GM19467 (cell line): ENCODE results near the gene KLHDC7B.
"Not testable (repeated sequence)": the region's sequence is repeated elsewhere in the genome, so short reads cannot be mapped to it uniquely, and the experiment has no call there.

ENCODE experiments used
- ATAC-seq: cut with Tn5 transposase; IDR thresholded peaks from one replicate; pipeline ENCODE4 v1.9.1; 2021; ENCODE audit warnings: mild to moderate bottlenecking, moderate library complexity; ENCODE audit not compliant: unreplicated experiment

KLHDC7B gene

DNA sequence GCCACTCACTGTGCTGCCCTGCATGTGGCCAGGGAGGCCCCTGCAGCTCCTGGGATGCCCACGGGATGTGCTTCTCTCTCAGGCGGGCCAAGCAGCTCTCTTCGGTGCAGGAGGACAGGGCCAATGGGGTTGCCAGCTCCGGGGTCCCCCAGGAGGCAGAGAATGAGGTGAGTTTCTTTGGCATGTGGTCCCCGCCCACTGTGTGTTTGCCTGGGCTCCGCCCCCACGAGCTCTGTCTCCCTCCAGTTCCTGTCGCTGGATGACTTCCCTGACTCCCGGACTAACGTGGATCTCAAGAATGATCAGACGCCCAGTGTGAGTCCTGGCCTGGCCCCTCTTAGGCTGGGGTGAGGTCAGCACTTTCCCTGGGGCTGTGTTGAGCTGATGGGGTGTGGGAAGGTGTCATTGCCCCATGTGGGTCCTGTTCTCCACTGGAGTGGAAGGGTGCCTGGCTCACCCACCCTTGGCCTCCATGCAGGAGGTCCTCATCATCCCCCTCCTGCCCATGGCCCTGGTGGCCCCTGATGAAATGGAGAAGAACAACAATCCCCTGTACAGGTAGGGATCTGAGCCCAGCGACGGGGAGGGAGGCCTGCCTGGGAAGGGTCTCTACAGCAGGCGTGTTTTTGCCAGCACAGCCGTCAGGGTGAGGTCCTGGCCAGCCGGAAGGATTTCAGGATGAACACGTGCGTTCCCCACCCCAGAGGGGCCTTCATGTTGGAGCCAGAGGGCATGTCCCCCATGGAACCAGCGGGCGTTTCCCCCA is 28.0 kb upstream of the KLHDC7B start:
- no peak for ATAC-seq

DNA sequence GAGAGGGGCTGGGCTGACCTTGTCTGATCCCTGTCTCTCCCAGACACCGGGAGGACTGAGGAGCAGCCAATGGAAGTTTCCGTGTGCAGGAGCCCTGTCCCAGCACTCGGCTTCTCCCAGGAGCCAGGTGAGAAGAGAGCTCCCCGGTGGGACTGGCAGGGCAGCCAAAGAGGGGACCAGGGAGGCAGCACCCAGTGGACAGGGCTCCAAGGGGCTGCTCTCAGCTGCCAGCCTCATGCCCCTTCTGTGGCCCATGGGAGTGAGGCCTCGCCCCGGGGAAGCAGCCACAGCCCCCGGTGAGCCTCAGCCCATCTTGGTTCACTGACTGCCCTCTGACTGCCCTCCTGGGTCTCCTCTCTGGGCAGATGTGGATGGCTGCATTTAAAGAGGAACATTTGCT is 27.1 kb upstream of the KLHDC7B start:
- ATAC-seq = no peak

DNA sequence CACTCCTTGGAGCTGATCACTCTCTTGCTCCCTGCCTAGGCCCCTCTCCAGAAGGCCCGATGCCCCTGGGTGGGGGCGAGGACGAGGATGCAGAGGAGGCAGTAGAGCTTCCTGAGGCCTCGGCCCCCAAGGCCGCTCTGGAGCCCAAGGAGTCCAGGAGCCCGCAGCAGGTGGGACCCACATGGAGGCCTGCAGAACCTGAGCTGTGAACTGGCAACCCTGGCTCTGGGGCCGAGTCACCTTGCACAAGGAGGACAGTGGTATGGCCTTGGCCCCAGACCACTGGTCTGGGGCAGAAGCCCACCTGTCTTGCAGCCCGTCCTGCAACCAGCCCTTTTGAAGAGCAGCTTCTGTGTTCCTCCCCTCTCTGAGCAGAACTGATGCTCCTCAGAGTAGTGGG is 26.5 kb upstream of the KLHDC7B start:
- no peak for ATAC-seq

DNA sequence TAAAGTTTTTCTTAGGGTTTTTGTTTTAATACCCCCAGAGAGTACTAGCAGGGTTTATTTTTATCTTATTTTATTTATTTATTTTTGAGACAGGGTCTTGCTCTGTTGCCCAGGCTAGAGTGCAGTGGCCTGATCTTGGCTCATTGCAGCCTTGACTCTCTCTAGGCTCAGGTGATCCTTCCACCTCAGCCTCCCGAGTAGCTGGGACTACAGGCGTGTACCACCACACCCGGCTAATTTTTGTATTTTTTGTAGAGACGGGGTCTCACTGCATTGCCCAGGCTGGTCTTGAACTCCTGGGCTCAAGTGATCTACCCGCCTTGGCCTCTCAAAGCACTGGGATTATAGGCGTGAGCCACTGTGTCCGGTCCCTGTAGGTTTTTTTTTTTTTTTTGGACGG is 25.5 kb upstream of the KLHDC7B start:
- not testable (repeated sequence) for ATAC-seq

DNA sequence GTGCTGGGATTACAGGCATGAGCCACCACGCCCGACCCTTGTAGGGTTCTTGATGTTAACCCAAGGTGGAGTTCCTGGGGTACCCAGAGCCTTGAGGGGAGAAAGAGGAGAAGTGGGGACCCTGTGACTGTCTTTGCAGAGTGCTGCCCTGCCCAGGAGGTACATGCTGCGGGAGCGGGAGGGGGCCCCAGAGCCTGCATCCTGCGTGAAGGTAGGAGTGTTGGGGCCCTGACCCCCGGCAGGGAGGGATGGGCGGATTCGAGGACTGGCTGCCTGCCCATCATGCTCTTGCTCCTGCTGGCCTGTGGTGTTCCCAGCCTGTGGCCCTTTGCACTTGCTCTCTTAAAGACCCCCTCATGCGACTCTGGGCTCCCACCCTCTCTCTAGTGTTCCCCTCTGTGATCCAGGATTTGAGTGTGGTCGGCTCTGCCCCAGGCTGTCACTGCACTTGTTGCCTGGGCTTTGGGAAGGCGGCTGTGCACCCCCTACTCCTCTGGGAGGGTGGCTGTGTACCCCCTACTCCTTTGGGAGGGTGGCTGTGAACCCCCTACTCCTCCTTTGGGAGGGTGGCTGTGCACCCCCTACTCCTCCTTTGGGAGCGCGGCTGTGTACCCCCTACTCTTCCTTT is 24.8 kb upstream of the KLHDC7B start:
- ATAC-seq = no peak

DNA sequence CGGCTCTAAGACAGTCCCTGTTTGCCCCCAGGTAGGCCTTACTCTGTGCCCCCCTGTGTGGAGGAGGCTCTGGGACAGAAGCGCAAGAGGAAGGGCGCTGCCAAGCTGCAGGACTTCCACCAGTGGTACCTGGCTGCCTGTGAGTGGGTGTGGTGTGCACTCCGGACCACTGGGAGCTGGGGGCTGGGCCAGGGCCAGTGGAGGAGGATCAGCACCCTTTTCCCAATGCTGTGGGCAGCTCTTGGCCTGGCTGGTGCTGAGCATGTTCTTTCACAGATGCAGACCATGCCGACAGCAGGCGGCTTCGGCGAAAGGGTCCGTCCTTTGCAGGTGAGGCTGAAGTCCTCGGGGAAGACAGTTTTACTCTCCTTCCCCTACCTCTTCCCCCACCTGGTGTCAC is 24.0 kb upstream of the KLHDC7B start:
- no peak for ATAC-seq

DNA sequence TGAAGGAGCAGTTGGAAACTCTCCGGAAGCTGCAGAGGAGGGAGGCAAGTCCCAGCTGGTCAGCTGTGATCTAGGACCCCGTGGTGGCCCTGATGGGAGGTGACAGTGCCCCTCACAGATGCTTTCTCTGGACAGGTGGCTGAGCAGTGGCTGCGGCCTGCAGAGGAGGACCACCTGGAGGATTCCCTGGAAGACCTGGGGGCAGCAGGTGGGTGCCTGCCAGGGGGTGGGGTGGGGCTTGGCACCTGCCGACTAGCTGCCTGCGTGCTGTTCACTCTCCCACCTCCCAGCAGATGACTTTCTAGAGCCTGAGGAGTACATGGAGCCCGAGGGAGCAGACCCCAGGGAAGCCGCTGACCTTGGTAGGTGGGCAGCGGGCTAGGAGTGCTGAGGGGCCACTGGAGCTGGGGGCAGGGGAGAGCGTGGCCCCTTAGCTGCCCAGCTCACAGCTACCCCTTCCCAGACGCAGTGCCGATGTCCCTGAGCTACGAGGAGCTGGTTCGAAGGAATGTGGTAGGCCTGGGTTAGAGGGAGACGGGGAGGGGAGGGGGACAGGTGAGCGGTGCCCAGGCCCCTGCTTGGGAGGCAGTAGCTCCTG is 23.4 kb upstream of the KLHDC7B start:
- no peak for ATAC-seq

DNA sequence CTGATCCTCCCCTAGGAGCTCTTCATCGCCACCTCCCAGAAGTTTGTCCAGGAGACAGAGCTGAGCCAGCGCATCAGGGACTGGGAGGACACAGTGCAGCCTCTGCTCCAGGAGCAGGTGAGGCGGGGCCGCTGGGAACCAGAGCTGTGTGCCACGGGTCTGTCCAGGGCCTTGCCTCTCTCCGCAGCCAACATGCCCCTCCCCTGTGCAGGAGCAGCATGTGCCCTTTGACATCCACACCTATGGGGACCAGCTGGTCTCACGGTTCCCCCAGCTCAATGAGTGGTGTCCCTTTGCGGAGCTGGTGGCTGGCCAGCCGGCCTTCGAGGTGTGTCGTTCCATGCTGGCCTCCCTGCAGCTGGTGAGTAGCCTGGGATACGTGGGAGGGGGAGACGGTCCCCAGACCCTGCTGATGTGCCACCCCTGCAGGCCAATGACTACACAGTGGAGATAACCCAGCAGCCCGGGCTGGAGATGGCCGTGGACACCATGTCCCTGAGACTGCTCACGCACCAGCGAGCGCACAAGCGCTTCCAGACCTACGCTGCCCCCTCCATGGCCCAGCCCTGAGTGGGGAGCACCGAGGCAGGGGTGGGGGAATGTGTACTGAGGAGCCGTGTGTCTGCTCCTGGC is 22.8 kb upstream of the KLHDC7B start:
- no peak for ATAC-seq

DNA sequence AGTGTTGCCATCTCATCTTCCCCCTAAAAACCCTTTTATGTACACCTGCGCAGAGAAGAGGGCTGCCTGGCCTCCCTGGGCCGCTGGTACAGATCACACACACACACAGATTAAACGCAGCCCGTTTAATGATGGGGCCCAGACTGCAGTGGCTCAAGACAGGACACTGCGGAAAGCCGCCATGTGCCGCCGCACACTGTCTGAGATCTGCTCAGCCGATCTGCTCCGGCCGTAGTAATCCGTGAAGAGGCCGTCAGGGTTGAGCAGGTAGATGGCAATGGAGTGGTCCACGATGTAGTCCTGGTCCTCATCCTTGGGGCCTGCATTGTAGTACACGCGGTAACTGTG is 22.3 kb upstream of the KLHDC7B start:
- ATAC-seq = no peak

DNA sequence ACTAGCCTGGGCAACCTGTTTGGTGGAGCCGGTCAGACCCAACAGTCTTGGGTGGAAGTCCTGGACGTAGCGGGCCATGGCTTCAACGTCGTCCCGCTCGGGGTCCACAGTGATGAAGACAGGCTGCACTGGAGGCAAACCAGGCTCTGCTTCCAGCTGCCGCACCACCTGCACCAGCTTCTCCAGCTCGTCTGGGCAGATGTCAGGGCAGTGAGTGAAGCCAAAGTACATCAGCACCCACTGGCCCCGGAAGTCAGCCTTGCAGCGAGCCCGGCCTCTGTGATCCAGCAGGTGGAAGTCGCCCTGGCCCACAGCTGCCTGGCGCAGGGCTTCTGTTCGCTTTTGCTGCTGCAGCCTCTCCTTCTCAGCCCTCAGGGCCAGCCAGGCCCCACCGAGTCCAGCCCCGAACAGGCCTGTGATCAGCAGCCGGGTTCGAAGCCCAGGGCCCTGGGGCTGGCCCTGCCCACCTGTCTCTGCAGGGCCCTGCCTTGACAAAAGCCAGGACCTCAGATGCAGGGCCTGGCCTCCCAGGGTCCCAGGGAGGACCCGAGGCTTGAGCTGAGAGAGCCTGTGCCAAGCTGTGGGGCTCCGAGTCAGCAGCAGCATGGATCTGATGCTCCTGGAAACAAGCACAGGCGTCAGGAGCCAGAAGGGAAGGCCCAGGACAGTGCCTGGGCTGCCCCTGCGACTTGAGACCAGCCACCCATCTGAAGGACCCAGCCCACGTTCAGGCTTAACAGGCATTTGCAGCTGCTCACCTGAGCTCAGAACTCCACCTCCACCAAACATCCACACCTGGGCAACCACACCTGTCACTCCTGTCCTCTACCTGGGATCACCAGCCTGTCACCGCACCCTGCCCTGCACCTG is 21.7 kb upstream of the KLHDC7B start:
- ATAC-seq = no peak

DNA sequence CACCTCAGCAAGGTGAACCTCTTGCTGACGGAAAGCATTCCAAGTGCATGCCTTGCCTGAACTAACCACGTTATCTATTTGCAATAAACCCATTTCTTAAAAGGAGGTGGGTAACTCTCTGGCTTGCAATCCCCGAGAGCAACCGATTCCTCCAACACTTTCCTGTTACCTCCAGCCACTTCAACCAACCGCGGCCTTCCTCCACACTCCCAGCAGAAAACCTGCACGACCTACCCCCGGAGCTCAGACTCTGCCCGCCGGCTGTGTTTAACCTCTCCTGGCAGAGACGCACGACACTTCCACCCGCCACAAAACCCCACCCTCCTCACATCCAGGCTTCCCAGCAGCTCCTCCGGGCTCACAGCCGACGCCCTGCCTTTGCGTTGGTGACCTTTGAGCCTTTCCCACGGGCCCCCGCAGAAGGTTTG is 21.0 kb upstream of the KLHDC7B start:
- ATAC-seq = no peak

DNA sequence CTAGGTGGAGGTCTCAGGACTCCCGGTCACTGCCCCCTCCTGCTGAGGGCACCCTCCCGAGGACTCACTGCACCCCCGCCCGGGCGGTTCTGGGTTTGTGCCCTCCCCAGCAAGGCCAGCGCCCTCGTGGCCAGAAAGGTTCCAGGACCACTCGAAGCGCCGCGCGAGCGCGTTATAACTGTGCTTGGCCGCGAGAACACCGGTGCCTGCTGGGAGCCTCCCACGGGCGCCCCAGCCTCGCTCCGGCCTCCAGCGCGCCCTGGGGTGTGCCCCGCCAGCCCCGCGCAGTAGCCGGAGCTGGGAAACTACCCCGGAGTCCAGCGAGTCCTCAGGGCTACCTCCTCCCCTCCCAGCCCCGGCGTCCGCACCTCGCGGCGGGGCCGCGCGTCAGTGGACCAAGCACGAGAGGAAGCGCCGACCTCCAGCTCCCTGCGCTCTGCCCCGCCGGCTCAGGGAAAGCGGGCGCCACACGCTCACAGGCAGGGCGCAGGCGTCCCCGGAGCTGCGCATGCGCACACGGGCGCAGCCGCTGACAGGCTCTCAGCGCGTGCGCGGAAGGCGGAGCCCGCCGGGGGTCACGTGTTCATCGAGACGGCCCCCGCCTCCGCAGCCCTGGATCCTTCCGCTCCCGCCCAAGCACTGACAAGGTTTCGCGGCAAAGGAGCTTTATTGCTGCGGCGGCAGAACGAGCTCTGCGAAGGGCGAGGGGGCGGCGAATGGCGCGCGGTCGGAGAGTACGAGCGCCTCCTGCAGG is 20.4 kb upstream of the KLHDC7B start, which contains the start of gene SCO2:
TSS of gene SCO2 (minus strand) at position 495 of the 754 bp plus-strand sequence. CDS start 1,187 bp downstream, outside the sequence.
- peak; percentile 34 for ATAC-seq

DNA sequence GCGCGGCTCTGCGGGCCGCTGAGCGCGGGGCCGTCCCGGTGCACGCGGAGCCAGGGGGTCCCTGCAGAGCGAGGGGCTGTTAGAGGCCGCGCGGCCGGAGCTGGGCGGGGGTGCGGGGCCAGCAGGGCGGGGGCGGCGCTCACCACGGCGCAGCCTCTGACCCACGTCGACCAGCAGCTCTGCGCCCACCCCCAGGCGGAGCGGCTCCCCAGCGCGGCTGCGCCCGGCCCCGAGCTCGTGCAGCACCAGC is 19.9 kb upstream of the KLHDC7B start:
- ATAC-seq = no peak

DNA sequence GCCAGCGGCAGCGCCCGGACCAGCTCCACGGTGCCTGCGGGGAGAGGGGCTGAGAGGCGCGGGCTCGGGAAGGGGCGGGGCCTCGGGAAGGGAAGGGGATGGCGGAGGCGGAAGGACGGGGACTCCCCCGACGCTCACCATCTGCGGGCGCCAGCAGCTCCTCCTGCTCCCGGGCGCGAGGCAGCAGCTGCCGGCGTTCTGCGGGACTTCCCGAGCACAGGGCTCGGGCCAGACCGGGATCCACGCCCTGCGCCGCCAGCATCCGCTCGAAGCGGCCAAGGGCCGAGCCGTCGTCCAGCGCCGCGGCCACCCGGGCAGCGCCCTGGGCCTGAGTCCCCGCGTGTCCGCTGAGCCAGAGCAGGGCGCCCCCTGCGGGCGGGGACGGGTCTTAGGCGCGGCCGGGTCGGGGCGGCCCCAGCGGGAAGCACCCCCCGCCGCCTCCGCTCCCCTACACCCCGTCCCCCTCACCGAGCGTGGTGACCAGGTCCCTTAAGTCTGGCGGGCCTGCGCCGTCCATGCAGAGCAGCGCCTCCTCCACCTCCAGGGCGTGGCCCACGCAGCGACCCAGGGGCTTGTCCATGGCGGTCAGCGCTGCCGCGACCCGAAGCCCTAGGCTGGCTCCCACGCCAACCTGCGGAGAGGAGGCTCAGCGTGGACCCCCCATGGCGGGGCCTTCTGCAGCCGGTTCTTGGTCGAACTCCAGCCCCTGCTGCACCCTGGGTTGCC is 19.4 kb upstream of the KLHDC7B start:
- peak; percentile 24 for ATAC-seq

DNA sequence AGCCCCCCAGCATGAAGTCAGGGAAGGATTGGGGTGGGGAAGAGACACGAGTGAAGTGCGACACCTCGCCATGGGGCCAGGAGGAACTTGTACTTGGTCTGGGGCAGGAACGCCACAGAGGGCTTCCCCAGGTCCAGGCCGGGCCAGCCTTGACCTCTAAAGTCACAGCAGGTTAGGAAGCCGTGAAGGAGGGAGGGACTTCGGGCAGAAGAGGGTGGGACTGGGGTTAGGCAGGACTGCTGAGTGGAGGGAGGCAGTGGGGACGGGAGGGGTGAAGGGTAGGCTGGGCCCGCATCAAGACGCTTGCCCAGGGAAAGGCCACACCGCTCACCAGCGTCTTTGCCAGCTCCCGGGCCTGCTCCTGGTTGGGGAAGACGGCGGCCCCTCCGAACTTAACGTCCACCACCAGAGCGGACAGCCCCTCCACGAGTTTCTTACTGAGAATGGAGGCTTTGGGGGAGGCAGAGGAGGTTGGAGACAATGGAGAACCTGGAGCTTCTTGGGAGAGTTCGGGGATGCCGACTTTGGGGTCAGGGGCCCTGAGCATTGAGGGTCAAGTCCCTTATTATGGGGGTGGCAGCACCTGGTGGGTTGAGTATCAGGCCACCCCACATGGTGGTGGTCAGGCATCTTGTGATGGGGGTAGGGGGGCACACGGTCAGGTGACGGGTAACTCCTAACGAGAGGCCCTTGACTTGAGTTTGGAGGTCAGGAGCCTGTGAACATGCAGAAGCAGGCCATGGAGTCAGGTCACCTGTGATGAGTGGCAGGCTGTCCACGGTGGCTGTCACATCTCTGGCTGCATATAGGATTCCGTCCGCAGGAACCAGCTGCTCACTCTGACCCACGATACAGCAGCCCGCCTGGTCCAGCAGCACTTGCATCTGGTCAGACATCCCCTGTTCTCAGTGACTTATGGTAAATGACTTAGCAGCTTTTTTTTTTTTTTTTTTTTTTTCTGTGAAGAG is 18.6 kb upstream of the KLHDC7B start:
- ATAC-seq = no peak

DNA sequence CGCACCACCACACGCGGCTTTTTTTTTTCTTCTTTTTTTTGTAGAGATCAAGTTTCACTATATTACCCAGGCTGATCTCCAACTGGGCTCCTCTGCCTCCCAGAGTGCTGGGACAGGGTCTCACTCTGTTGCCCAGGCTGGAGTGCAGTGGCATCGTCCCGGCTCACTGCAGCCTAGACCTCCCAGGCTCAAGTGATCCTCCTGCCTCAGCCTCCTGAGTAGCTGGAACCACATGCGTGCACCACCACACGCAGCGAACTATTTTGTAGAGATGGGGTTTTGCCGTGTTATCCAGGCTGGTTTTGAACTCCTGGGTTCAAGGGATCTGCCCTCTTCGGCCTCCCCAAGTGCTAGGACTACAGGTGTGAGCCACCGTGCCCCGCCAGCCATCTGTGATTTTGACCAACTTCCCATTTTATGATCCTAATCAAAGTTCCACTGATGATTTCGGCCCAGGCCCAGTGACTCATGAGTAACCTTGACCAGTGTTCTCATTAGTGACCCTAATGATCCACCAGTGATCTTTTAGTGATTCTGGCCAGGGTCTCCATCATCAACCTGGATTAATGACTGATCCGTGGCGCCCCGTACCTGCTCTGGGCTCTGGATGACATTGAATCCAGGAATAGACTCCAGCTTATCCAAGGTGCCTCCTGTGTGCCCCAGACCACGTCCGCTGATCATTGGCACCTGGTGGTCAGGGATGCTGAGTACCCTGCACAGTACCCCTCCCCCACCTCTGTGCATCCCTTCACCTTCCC is 17.6 kb upstream of the KLHDC7B start:
- ATAC-seq = no peak

DNA sequence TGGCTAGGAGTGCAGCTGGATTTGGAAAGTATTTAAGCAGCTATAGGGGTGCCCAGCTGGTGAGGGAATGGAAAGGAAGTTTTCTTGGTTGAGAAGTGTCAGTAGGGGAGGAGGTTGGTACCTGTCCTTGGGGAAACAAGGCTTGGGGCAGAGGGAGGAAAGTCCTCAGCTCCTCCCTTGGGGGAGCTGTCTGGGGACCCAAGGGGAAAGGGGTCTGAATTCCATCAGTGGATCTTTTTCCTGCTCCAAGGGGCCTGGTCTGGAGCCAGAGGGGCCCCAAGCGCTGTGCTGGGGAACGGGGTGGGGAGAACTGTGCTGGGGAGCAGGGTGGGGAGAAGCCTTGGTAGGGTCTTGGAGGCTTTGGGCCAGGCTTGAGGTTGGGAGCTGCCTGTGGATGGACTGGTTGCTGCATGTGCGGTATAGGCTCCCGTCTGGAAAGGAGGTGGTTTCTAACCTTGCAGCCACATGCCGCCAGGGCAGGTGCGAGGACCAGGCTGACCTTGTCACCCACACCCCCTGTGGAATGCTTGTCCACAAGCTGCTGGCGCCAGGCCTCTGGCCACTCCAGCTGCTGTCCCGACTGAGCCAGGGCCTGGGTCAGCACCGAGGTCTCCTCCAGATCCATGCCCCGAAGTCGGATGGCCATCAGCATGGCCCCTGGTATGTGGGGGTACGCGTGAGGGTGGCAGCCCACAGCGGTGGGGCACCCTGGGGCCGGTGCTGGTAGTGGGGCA is 16.9 kb upstream of the KLHDC7B start:
- no peak for ATAC-seq
